GM23248 (cell line): ENCODE results near the gene FAM177A1. TPM values are rescaled to one million over a fixed set of nuclear protein-coding genes. Genes with fewer than 3 reads are reported as not detected.

ENCODE experiments used
- DNase-seq: peaks from one replicate; pipeline ENCODE4 v3.0.0-alpha.2; 2015
- H2AFZ ChIP-seq: fragments of 200-600 bp; sonication (generic); 2 replicates; pipeline ENCODE4 v1.6.1; 2016; ENCODE audit warnings: antibody characterized with exemption
- H3F3A ChIP-seq: fragments of 200-600 bp; sonication (generic); 2 replicates; pipeline ENCODE4 v1.6.1; 2016; ENCODE audit warnings: mild to moderate bottlenecking, antibody characterized with exemption, mixed run types; ENCODE audit not compliant: insufficient read depth
- H3K27ac ChIP-seq: fragments of 200-600 bp; sonication (generic); 2 replicates; pipeline ENCODE4 v1.5.1; 2016; ENCODE audit warnings: mild to moderate bottlenecking
- H3K27me3 ChIP-seq: fragments of 200-600 bp; sonication (generic); replicated peaks from 2 replicates; pipeline ENCODE4 v1.6.1; 2016; ENCODE audit warnings: mild to moderate bottlenecking; ENCODE audit not compliant: insufficient read depth
- H3K36me3 ChIP-seq: fragments of 200-600 bp; sonication (generic); 2 replicates; pipeline ENCODE4 v1.6.1; 2016; ENCODE audit warnings: low read depth, mild to moderate bottlenecking
- H3K4me1 ChIP-seq: fragments of 200-600 bp; sonication (generic); 2 replicates; pipeline ENCODE4 v1.6.1; 2016; ENCODE audit warnings: mild to moderate bottlenecking; ENCODE audit not compliant: insufficient read depth
- H3K4me2 ChIP-seq: fragments of 200-600 bp; sonication (generic); one replicate; pipeline ENCODE4 v1.6.1; 2016; ENCODE audit warnings: mild to moderate bottlenecking; ENCODE audit not compliant: unreplicated experiment
- H3K4me3 ChIP-seq: fragments of 200-600 bp; sonication (generic); 2 replicates; pipeline ENCODE4 v1.5.1; 2016; ENCODE audit warnings: mild to moderate bottlenecking
- H3K79me2 ChIP-seq: fragments of 200-600 bp; sonication (generic); 2 replicates; pipeline ENCODE4 v1.6.1; 2016; ENCODE audit warnings: mild to moderate bottlenecking; ENCODE audit not compliant: insufficient read depth
- H3K9ac ChIP-seq: fragments of 200-600 bp; sonication (generic); 2 replicates; pipeline ENCODE4 v1.6.1; 2016; ENCODE audit warnings: mild to moderate bottlenecking
- H3K9me2 ChIP-seq: fragments of 200-600 bp; sonication (generic); 2 replicates; pipeline ENCODE4 v1.6.1; 2016; ENCODE audit warnings: mixed run types, mild to moderate bottlenecking, moderate library complexity; ENCODE audit not compliant: insufficient read depth
- H3K9me3 ChIP-seq: fragments of 200-600 bp; sonication (generic); one replicate; pipeline ENCODE4 v1.6.1; 2017; ENCODE audit warnings: low read depth
- H4K20me1 ChIP-seq: fragments of 200-600 bp; sonication (generic); 2 replicates; pipeline ENCODE4 v1.6.0; 2016; ENCODE audit not compliant: insufficient read depth
- EZH2 ChIP-seq: fragments of 200-600 bp; sonication (generic); IDR thresholded peaks from 2 replicates; pipeline ENCODE4 v1.6.1; 2018; ENCODE audit warnings: antibody characterized with exemption, mild to moderate bottlenecking; ENCODE audit not compliant: insufficient read depth, poor library complexity, severe bottlenecking
- EZH2phosphoT487 ChIP-seq: fragments of 200-600 bp; sonication (generic); IDR thresholded peaks from 2 replicates; pipeline ENCODE4 v1.6.1; 2018; ENCODE audit warnings: antibody characterized with exemption, moderate library complexity, mild to moderate bottlenecking, low read depth; ENCODE audit not compliant: insufficient read depth
- WGBS, 2 experiments: methylation state at CpG; one replicate each; pipeline ENCODE4 v1.1.6; 2015 to 2017; ENCODE audit warnings: low lambda C conversion rate in 2 of 2, low coverage in 1 of 2; ENCODE audit errors: missing lambda C conversion rate in 2 of 2; 5-methylcytosine and 5-hydroxymethylcytosine counted together
- in situ Hi-C: fragments of 300-500 bp; cut with MboI; formaldehyde crosslinking; loops from 2 replicates; pipeline ENCODE4 v1.15.0; 2020
- polyA plus RNA-seq: library from polyadenylated mRNA; unstranded; fragments of >200 nt; fragmentation: Nextera tagmentation; extraction: Ambion mirVana; gene quantifications from 2 replicates; pipeline ENCODE4 v1.2.1, GENCODE V29; 2016
- total RNA-seq: library from RNA; depleted of rRNA; stranded (reverse); fragments of >200 nt; shearing (Covaris generic); gene quantifications from 2 replicates; pipeline ENCODE4 v1.2.3, GENCODE V29; 2014

Gene FAM177A1
- total and polyA plus RNA-seq, 2 experiments from 2014 or later: 56.4 to 100 TPM

DNA sequence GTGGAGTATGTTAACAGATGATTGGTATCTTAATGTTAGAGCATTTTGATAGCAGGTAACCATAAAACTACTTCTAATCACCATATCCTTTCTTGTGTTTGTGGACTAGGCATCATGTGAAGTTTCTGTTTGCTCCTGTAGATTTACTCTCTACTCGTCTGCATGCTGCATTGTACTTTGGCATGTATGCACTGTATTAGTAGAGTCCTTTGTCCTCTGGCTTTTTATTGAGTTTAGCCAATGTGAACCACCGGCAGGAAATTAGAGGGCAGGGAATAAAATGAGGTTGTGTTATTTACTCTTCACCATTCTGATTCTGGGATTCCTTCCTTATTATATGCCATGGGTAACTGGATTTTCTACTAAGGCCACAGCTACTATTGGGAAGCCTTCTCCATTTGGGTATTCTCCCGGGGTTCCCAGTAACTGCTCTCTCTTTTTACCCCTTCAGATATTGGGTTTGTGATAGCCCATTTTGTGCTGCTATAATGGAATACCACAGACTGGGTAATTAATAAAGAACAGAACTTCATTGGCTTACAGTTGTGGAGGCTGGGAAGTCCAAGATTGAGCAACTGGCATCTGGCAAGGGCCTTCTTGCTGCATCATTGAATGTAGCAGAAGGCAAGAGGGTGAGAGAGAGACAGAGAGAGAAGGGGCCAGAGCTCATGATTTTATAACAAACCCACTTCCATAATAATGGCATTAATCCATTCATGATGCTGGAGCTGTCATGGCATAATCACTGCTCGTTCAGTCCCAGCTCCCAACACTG is 22.4 kb downstream of the FAM177A1 start:
- Histone ChIP-seq H3F3A (no peaks in the 10 kb centered on the region), H3K4me2 (no peak overlapping the region), H3K4me1 (no peaks in the 10 kb centered on the region), H3K79me2 (peaks cover 64% of the 10 kb centered on the region), H3K4me3 (no peak overlapping the region), H3K36me3 (peaks cover 18% of the 10 kb centered on the region), H4K20me1 (no peaks in the 10 kb centered on the region), H2AFZ (no peak overlapping the region), H3K9ac (no peak overlapping the region), H3K9me2 (no peaks in the 10 kb centered on the region), H3K9me3 (no peaks in the 10 kb centered on the region), H3K27ac (no peak overlapping the region), H3K27me3 (no peaks in the 10 kb centered on the region)
- WGBS, 2 experiments: 98 to 99% methylated on average over 4 of the region's 4 CpGs
- in situ Hi-C loops: no loop called here
- TF ChIP-seq EZH2: no peak
- TF ChIP-seq EZH2phosphoT487: no peak
- peak; percentile 6 for DNase-seq

DNA sequence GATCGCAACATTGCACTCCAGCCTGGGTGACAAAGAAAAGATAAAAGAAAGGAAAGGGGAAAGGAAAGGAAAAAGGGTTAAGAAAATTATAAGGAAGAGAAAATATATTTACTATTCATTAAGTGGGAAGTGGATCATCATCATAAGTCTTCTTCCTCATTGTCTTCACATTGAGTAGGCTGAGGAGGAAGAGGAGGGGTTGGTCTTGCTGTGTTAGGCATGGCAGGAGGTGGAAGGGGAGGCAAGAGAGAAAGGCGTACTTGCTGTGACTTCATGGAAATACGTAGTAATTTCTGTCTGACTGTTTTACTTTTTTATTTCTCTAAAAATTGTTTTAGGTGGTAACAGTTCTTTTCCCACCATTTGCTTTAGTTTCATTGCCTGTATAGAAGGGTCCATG is 26.2 kb downstream of the FAM177A1 start:
- TF ChIP-seq EZH2phosphoT487: no peak
- TF ChIP-seq EZH2: no peak
- Histone ChIP-seq H3K9me2 (no peaks in the 10 kb centered on the region), H3K9me3 (no peaks in the 10 kb centered on the region), H3K4me1 (no peaks in the 10 kb centered on the region), H3K27ac (no peak overlapping the region), H3K79me2 (peaks cover 59% of the 10 kb centered on the region), H3K4me2 (no peak overlapping the region), H3K4me3 (no peak overlapping the region), H2AFZ (no peak overlapping the region), H3K36me3 (peaks cover 12% of the 10 kb centered on the region; the same call in 1 of the 2 replicates), H3K9ac (no peak overlapping the region), H3K27me3 (no peaks in the 10 kb centered on the region), H4K20me1 (no peaks in the 10 kb centered on the region), H3F3A (no peaks in the 10 kb centered on the region)
- DNase-seq: no peak
- in situ Hi-C loops: no loop called here
- 97 to 100% methylated on average over 3 of the region's 3 CpGs for WGBS, 2 experiments

- Histone ChIP-seq H2AFZ (no peak overlapping the region), H4K20me1 (no peaks in the 10 kb centered on the region), H3K9me3 (no peaks in the 10 kb centered on the region), H3K27me3 (no peaks in the 10 kb centered on the region), H3K9ac (no peak overlapping the region), H3K79me2 (peaks cover 47% of the 10 kb centered on the region), H3K36me3 (peaks cover 17% of the 10 kb centered on the region), H3K9me2 (no peaks in the 10 kb centered on the region), H3F3A (no peaks in the 10 kb centered on the region), H3K4me3 (no peak overlapping the region), H3K4me1 (no peaks in the 10 kb centered on the region), H3K27ac (no peak overlapping the region), H3K4me2 (no peak overlapping the region)
- in situ Hi-C loops: no loop called here
- no peak for TF ChIP-seq EZH2phosphoT487
- TF ChIP-seq EZH2: no peak
- WGBS, 2 experiments: 96% methylated on average over 1 of the region's 1 CpG
- no peak for DNase-seq
Observed at GRCh38 chr14:35073486-35073885, 27.4 kb downstream of the FAM177A1 start.

- Histone ChIP-seq H3K27me3 (no peaks in the 10 kb centered on the region), H3K9ac (no peak overlapping the region), H3F3A (peaks cover 6% of the 10 kb centered on the region; the same call in 1 of the 2 replicates), H3K4me1 (no peaks in the 10 kb centered on the region), H3K9me3 (no peaks in the 10 kb centered on the region), H2AFZ (no peak overlapping the region), H3K79me2 (peaks cover 18% of the 10 kb centered on the region; the same call in 1 of the 2 replicates), H3K4me2 (no peak overlapping the region), H3K27ac (no peak overlapping the region), H3K9me2 (no peaks in the 10 kb centered on the region), H4K20me1 (no peaks in the 10 kb centered on the region), H3K36me3 (peaks cover 47% of the 10 kb centered on the region), H3K4me3 (no peak overlapping the region)
- in situ Hi-C loops: no loop called here
- no peak for DNase-seq
- 96 to 97% methylated on average over 2 of the region's 2 CpGs for WGBS, 2 experiments
- TF ChIP-seq EZH2phosphoT487: no peak
- TF ChIP-seq EZH2: no peak
Observed at GRCh38 chr14:35078082-35078481, 32.0 kb downstream of the FAM177A1 start.
